AG04450 (cell line): ENCODE measurements around the gene PAX1. TPM values are rescaled to one million over a fixed set of nuclear protein-coding genes. Genes with fewer than 3 reads are reported as not detected.

Experiments
- CTCF ChIA-PET: fragments of 300-600, 350-600 bp; formaldehyde crosslinking; extraction: SDS; loops from one replicate; lab custom pipeline; 2022; ENCODE audit warnings: antibody characterized with exemption, inconsistent platforms; lab: Charles Lee
- POLR2A ChIA-PET: fragments of 350-600 bp; formaldehyde crosslinking; extraction: SDS; loops from one replicate; lab custom pipeline; 2021; ENCODE audit warnings: antibody characterized with exemption, inconsistent platforms; lab: Yijun Ruan, JAX
- DNase-seq: peaks from one replicate; pipeline ENCODE4 v3.0.0-alpha.2; 2011; ENCODE audit warnings: low read depth, low spot score
- H3K27ac ChIP-seq: one replicate; pipeline ENCODE4 v1.5.1; 2012; ENCODE audit warnings: low read depth, low read length, control low read depth
- H3K27me3 ChIP-seq: one replicate; pipeline ENCODE4 v1.6.0; 2012; ENCODE audit warnings: low read length; ENCODE audit not compliant: control insufficient read depth, insufficient read depth
- H3K4me3 ChIP-seq: 2 replicates; pipeline ENCODE4 v1.5.1; 2011; ENCODE audit warnings: mild to moderate bottlenecking, low read depth, low read length, control low read depth
- H3K9me3 ChIP-seq: 2 replicates; pipeline ENCODE4 v1.5.1; 2012; ENCODE audit warnings: low read length; ENCODE audit not compliant: control insufficient read depth, insufficient read depth
- CTCF ChIP-seq: IDR thresholded peaks from 2 replicates; pipeline ENCODE4 v1.5.1; 2011; ENCODE audit warnings: low read depth, low read length, control low read depth, inconsistent platforms
- polyA plus RNA-seq: library from polyadenylated mRNA; depleted of rRNA; stranded (reverse); fragments of >200 nt; gene quantifications from 2 replicates; pipeline ENCODE4 v1.2.3, GENCODE V29; 2011

The PAX1 gene
- polyA plus RNA-seq, 1 experiment = not detected

- H3K27me3 ChIP-seq = no peaks in the 10 kb centered on the region
- H3K4me3 ChIP-seq = no peak overlapping the region
- ChIA-PET CTCF (interaction anchor here (1.5 kb wide), 1 partner anchor 38 kb away, joined by 5 read pairs; no protein-coding TSS in a partner anchor), POLR2A (no interaction called here)
- DNase-seq = no peak
- peaks cover 12% of the 10 kb centered on the region for H3K9me3 ChIP-seq
- no peak overlapping the region for H3K27ac ChIP-seq
- no peak for TF ChIP-seq CTCF
Observed at GRCh38 chr20:21681234-21681921, 24.1 kb upstream of the PAX1 start.

GRCh38 chr20:21681922-21682318 is 23.5 kb upstream of the PAX1 start:
- POLR2A ChIA-PET = no interaction called here
- Histone ChIP-seq H3K27me3 (no peaks in the 10 kb centered on the region), H3K27ac (no peak overlapping the region), H3K9me3 (peaks cover 7% of the 10 kb centered on the region), H3K4me3 (no peak overlapping the region)
- DNase-seq = no peak
- CTCF ChIA-PET = no interaction called here
- no peak for TF ChIP-seq CTCF

GRCh38 chr20:21682521-21682954 is 22.9 kb upstream of the PAX1 start:
- no peak overlapping the region for H3K4me3 ChIP-seq
- no peak for TF ChIP-seq CTCF
- H3K27me3 ChIP-seq = no peaks in the 10 kb centered on the region
- CTCF ChIA-PET = no interaction called here
- peaks cover 7% of the 10 kb centered on the region for H3K9me3 ChIP-seq
- H3K27ac ChIP-seq = no peak overlapping the region
- POLR2A ChIA-PET = no interaction called here
- no peak for DNase-seq

- DNase-seq = no peak
- ChIA-PET CTCF (no interaction called here), POLR2A (no interaction called here)
- Histone ChIP-seq H3K27me3 (no peaks in the 10 kb centered on the region), H3K9me3 (peaks cover 7% of the 10 kb centered on the region), H3K27ac (no peak overlapping the region), H3K4me3 (no peak overlapping the region)
- no peak for TF ChIP-seq CTCF
Observed at GRCh38 chr20:21684671-21685070, 20.8 kb upstream of the PAX1 start.

- DNase-seq = no peak
- CTCF ChIA-PET = no interaction called here
- no peak overlapping the region for H3K4me3 ChIP-seq
- POLR2A ChIA-PET = no interaction called here
- H3K27ac ChIP-seq = no peak overlapping the region
- H3K9me3 ChIP-seq = peaks cover 11% of the 10 kb centered on the region
- H3K27me3 ChIP-seq = no peaks in the 10 kb centered on the region
- no peak for TF ChIP-seq CTCF
Observed at GRCh38 chr20:21685981-21686380, 19.5 kb upstream of the PAX1 start.
